LoVo (cell line): ENCODE data around the gene PDE4D.
A peak's percentile ranks its signal among the peaks of the same experiment; 100 is the strongest.

Experiments
- DNase-seq: peaks from one replicate; pipeline ENCODE4 v3.0.0-alpha.2; 2016; ENCODE audit warnings: low spot score

Gene PDE4D

DNA sequence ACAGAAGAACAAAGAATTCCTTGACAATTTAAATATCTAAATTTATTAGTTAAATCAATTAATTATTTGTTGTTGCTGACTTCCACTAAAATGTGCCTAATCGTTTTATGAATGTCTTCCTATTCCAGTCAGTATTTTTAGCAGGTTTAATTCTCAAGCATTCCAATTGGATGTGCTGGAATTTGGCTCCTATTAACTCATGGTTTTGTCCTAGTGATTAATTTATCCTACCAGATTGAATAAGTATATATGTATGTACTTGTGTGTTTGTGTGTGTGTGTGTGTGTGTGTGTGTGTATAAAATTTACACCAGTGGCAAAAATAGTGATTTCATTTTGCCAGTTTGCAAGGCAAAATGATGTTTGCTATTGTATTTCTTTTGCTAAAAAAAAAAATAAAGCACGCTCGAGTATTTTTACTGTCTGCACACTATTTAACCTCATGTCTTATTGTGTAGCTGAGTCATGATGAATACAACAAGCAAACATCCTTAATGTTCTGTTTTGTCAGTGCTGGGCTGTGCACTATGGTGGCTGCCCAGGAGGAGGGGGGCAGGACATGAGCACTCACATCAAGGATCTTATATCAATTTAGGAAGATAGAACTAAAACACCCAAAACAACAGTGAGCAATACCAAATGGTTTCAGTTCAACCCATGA, 375.5 kb downstream of the PDE4D start:
- DNase-seq: no peak

DNA sequence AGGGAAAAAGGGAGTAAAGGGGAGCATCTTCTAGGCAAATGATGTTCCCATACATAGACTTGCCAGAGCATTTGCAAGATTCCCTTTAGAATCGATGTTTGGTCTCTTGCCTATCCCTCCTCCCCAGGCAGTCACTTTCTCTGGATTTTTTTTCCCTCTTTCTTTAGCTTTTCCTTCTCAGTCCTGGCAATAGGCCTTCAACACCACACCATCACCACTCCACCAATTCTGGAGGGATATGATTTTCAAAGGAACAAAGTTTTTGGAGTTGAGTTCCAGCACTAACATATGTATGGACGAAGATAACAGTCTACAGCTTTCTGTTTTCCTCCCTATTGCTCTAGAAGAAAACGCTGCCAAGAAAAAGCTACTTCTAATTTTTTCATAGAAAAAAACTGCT, 377.4 kb downstream of the PDE4D start:
- DNase-seq: no peak

DNA sequence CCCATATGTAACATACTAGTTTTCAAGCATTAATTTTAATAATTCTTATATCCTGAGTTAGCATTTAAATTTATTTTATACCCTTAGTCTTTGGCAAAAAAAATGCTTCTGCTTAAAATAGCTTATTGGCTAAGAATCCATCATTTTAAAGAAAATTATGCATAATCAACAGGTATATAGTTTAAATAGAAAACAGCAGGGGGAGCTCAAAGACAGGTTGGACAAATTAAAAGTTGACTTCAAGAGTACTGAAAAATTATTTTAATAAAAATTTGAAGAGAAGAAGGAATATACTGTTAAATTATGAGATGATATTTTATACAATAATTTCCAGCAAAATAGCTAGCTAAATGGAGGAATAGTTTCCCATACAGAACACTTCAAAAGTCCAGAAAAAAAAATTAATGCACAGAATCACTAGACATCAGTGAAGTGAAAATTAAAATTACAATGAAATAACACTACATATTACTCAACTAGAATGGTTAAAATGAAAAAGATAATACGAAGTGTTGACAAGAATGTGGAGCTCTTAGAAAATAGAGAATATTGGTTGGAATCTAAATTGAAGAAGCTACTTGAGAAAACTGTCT, 387.1 kb downstream of the PDE4D start:
- DNase-seq: peak; percentile 38

DNA sequence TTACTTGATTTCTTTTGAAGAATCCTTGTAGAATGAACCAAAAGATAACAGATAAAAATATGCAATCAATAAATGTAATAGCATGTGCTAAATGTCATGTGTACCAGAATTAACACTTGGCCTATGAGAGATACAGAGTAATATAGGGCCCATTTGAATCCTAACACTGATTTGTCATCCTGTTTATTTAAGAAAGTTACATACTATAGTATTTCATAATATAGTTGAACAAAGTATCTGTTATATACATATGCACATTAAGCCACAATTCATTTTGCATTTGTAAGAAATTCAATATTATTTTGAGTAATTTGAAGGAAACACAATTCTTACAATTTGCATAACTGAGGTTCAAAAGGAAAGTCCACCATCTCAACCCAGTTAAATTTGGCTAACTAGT, 389.5 kb downstream of the PDE4D start:
- no peak for DNase-seq

DNA sequence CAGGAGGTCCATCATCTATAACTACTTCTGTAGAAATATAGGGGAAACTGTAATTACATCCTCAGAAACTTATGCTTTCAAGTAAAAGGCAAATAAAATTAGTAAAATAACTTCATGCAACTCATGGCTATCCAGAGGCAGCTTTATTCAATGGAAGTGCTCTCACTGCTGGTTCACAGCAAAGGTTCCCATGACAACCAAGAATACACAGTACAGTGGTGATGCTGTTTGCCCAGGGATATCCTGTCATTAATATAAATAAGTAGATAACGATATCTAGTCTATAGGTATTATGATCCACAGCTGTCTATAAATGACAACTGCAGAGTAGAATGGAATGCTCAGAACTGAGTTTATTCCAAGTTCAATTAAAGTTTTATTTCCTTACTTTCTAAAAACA, 390.3 kb downstream of the PDE4D start:
- no peak for DNase-seq

DNA sequence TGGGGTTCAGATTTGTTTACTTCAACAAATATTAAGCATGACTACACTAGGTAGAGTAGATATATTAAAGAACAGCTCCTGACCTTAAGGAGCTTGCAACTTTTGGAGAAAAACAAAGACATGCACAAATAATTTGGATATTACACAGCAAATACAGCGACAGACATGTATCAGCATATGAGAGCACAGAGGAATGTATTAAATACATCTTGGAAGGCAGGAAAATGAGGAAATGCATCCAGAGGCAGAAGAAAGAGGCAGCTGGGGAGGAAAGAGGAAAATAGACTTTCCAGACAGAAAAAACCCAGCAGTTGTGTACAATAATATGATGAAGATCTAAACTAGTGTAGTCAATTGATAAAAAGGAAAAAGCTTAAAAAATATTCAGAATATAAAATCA, 392.2 kb downstream of the PDE4D start:
- DNase-seq: no peak

DNA sequence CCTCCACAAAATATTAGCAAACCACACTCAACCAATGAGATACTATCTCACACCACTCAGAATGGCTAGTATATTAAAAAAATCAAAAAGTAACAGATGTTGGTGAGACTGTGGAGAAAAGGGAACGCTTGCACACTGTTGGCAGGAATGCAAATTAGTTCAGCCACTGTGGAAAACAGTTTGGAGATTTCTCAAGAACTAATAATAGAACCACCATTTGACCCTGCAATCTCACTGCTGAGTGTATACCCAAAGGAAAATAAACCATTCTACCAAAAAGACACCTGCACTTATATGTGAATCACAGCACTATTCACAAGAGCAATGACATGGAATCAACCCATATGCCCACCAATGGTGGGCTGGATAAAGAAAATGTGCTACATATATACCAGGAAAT, 393.5 kb downstream of the PDE4D start:
- no peak for DNase-seq

DNA sequence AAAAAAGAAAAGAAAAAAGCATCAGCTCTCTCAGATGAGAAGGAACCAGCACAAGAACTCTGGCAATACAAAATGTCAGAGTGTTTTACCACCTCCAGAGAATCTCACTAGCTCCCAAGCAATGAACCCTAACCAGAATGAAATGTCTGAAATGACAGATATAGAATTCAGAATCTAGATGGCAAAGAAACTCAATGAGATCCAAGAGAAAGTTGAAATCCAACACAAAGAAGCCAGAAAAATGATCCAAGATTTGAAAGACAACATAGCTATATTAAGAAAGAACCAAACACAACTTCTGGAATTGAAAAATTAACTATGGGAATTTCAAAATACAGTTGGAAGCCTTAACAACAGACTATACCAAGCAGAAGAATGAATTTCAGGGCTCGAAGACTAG, 396.3 kb downstream of the PDE4D start:
- no peak for DNase-seq

DNA sequence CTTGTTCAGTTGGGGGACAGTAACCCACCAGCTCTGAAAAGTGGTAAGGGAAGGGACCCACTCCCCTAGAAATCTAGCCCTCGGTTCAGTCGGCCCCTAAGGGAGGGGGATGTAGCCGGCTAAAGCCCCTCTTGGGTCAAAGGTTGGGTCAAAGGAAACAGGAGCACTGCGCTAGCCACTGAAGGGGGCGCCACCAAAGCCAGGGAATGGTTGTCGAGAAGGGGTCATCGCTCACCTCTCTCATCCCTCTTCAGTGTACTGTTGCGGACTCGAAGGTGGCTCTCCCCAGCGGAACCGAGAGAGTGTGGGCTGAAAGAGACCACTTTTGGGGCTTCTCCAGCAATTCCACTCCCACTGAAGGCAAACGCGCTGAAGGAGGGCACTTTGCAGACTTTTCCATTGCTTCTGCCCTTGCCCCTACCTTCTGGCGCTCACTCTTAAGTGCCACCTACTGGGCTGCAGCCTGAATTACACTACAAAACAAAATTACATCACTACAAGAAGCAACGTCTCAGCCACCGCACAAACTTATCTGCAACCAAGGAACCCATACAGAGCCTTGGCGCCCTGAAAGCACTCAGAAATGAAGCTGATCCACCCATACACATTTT, 396.9 kb downstream of the PDE4D start:
- DNase-seq: no peak

DNA sequence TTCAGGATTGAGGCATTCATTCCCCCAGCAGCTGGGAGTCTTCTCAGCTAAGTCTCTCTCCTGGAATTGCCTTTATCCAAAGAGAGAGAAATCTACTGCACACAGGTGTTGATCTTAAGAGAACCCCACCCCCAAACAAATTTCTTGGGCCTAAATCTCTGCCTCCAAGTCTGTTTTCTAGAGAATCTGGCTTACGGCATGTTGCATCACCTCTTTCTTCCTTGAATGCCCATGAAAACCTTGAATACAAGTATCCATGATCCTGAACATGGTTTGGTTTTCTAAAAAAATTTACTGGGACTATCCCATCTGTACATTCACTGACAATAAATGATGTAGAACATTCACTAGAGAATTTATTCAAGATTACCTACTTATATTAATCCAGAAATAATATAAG, 401.6 kb downstream of the PDE4D start:
- DNase-seq: no peak

DNA sequence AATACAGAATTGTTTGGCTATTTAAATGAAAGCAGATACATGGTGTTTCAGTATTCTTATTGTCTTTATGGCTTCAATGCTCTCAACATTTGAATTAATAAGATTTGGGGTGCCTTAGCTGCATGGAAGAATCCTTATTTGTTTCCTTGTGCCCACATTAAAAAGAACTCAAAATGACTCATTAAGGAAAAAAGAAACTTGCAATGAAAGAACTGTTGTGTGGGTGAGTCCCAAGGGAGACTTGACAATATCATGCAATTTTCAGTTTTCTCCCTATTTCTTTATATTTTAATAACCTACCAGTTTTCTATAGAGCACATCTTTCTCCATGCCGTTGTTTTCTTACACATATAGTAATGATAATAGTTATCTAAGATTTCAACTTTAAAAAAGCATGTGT, 404.0 kb downstream of the PDE4D start:
- DNase-seq: no peak

DNA sequence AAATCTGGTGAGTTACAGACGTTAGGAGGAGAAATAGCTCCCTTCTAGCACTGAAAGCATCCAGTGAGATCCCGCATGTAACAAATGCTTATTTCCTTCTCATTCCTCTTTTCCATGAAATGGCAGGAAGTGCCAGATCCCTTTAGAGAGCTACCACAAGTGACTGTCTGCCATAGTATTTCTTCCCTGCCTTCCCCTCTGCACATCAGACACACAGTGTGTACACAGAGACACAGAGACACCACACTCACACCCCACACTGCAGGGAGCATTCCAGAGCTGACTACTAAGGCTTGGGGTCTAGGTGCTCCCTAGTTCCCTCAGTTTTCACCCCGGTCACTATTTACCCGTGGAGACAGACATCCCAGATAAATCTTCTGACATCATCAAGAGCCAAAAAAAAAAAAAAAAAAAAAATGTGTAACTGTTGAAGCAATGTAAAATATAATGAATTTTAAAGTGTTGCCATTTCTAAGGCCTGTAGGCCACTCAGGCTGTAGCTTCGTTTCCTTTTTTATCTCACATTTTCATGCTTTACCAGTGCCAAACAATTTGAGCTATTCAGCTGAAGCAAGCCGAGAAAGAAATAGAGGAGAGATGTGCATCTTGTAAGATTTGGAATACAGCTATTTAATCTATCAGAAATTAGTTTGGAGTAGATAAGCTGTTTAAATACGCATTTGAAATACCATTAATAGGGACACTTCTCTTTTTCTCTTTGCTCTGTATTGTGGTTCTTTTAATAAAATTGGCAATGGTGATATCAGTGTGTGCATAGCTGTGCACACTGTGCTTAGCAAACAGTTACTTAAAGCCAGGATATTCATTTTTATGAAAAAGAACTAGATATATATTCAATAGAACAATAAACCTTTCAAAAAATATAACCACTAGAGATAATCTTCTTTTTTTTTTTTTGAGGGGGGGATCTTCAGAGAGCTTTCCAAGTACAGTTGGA, 405.5 kb downstream of the PDE4D start:
- no peak for DNase-seq

DNA sequence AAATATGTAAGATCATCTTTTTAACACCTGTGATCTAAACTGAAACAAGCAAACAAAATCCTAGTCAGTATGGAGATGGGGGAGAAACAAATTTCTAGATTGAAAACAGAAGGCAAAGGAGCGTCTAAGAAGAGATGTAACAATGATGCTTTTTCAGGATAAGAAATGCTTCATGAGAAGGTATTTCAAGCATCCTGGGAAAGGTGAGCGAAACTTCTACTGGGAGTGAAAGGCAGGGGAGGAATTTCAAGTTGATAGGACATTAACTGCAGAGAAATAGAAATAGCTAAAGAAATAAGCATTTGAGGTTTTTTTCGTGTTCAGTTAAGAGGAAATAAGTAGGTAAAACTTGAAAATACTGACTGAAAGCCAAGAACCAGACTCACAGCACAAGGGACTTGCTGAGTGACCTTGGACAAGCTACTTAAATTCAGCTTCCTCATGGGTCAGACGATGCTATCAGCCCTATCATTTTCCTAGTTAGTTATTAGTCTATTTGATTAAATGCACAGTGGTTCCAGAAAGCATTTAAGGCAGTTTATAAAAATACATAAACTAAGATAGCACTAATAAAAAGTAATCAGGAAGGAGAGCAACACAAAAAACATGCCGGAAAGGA, 406.3 kb downstream of the PDE4D start:
- DNase-seq: no peak

DNA sequence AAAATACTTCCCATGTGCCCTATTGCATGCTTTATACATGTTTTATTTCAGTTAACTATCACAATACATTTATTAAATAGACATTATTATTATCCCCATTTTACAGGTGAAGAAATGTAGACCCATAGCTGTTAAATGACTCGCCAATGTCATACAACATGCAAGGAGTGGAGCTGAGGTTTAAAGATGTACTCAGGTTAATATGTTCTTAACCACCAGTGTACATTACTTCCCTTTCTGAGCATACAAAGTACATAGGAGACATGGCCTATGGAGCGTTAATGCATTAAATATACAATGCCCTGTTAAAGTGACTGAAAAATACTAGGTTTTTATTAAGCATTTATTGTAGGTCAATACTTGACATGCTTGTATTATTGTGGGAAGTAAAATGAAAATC, 407.0 kb downstream of the PDE4D start:
- DNase-seq: no peak

DNA sequence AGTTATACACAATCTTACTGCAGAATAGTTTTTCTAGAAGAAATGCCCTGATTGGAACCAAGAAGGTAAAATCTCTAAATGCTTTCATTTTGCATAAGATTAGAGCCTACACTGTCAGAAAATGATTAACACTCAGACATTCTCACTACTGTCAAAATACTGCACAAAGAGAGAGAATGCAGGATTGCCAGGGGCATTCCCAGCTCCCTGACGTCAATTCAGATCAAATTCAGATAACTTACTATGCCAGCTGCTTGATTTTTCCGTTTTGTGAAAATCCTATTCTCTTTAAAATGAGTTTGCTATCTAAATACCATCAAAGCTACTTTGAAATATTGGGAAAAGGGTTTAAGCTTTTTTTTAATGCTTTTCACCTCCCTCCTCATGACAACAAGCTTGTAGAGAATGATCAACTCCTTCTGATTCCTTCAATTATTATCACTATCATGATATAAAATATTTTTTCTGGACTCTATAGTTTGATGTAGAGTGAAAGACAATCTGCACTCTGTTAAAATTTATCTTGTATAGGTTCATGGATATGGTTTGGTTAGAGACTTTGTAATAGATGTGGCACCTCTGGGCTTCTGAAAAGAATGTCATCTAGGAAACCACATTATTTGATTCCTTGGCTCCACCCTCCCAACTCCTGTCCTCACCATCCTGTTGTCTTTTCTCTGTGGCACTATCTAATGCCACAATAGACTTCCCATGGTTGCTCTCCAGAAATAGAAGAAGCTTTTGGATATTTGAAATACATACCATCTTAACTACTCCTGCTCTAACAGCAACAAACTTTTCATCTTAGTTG, 407.7 kb downstream of the PDE4D start:
- DNase-seq: no peak

DNA sequence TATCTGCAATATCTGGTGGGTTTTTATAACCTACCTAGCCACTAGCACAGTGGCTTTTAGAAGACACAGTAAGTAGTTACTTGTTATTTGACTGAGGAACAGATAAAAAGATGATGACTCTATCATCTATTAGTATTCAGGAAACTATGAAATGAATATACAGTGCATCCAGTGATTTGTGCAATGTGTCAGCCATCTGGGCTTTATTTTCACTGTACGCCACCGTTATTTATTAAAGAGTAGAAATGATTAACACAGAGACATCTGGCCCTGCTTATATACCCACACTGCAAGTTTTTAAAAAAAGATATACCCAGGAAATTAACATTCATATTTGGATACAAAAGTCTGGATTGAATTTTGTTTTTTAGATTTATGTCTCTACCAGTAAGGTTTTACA, 408.4 kb downstream of the PDE4D start:
- no peak for DNase-seq

DNA sequence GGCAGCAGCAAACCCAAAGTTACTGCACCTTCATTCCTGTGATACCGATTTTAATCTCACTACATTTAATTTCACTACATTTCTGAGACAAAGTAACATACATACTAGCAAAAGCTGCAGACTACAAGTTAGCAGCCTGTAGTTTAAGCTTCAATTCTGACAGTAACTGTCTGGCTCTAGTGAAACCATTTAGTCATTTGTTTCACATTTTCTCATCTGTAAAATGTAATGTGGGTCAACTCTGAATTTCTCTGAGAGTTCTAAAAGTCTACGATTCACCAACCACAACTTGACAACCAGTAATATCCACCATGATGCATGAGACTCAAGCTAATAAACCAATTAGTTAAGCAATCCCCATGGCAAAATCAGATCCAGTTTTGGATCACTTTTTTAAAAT, 408.9 kb downstream of the PDE4D start:
- DNase-seq: no peak

DNA sequence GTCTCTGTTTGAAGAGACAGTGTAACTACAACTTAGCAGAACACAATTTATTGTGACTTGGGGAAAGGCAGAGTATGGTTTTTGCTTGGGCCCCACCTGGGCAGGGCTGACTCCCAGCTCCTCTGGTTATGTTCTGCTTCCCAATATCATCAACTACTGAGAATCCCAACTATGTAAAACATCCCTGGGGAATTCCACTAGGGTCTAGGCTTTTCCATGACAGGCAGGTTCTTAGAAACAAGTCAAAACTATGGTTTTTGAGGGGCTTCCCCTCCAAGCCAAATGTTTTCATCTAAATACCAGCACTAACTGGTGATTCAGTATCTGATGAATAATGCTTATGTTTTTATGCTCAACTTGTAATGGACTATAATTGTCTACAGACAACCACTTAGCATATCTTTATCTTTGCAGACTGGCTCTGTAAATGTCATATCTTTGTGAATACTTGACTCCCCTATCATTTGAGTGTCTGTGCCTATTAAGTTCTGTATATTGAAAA, 409.5 kb downstream of the PDE4D start:
- no peak for DNase-seq

DNA sequence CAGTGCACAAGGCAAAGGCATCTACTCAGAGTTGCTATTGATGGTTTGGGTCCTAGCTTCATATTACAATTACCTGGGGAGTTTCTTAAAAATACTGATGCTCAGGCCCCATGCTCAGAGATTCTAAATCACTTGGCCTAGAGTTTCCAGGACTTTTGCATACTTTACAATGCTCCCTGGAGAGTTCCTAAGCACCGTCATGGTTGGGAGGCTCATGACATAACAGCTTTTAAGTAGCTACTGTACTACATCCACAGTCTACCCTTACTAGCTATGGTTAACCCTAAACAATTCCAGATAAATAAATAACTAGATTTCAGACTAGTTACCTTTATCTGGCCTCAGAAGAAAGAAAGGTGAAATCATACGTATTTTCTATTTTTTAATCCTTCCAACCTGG, 414.4 kb downstream of the PDE4D start:
- DNase-seq: no peak

DNA sequence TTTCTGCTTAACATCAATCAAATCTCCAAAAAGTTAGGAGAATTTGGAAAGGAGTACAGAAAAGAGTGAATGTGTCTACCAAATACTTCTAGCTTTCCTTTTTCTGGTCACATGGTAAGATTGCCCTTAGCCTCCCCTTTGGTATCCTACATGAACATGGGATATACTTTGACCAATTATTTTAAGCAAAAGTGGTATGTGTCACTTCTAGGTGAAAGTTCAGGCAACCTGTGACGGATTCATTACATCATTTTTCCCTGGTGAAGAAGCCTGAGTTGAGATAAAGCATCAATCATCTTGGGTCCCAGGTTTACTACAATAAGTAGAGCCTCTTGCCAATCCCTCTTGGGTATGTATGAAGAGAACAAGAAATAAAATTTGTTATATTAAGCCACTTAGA, 419.2 kb downstream of the PDE4D start:
- DNase-seq: peak; percentile 32

DNA sequence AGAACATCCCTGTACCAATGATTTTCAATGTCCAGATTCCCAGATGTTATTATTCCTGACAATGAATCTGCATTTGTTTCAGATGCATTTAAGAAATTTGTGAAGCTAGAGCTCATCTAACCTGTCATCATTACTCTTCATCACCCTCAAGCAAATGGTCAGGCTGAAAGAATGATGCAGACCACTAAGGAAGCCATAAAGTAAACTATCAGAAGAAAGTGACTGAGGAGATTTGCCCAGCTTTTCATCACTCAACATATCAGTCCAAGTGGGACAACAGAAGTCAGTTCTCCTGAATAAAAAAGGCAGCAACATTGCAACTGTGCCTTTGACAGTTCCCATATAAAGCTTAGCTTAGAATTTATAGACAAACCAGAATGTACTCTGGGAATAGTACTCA, 419.9 kb downstream of the PDE4D start:
- DNase-seq: no peak
